ENCODE data around the gene MSI2. TPM values are rescaled to one million over a fixed set of nuclear protein-coding genes. Genes with fewer than 3 reads are reported as not detected.

The MSI2 gene
- total RNA-seq, 4 donors from 2014 or later, result 14.9 to 24.4 (median 19.8) TPM

GRCh38 chr17:57305144-57305728, 48.9 kb downstream of the MSI2 start:
- TF ChIP-seq CTCF (IDR thresholded peaks at IDR 0.05), result no peak
- DNase-seq (ENCODE audit: low spot score) (no peak), ATAC-seq (ENCODE audit: low FRiP score) (no peak)

- no peak for ATAC-seq (ENCODE audit: low FRiP score)
- DNase-seq (ENCODE audit: low spot score), result no peak
These were observed 49.7 kb downstream of the MSI2 start for GRCh38 chr17:57305908-57306504.

GRCh38 chr17:57308543-57309186, 52.3 kb downstream of the MSI2 start:
- DNase-seq (ENCODE audit: low spot score) (no peak), ATAC-seq (ENCODE audit: low FRiP score) (no peak)
- no peak for TF ChIP-seq CTCF (IDR thresholded peaks at IDR 0.05)

More at GRCh38 chr17:57305908-57306504, 49.7 kb downstream of the MSI2 start:
- no peak for TF ChIP-seq CTCF (IDR thresholded peaks at IDR 0.05)

- TF ChIP-seq CTCF (IDR thresholded peaks at IDR 0.05), result no peak
- ATAC-seq (ENCODE audit: low FRiP score), result no peak
These were observed 53.2 kb downstream of the MSI2 start for GRCh38 chr17:57309479-57309878.

GRCh38 chr17:57311281-57312216, 55.2 kb downstream of the MSI2 start:
- no peak for ATAC-seq (ENCODE audit: low FRiP score)
- TF ChIP-seq CTCF (IDR thresholded peaks at IDR 0.05), result no peak
- DNase-seq (ENCODE audit: low spot score), result no peak

More at GRCh38 chr17:57309479-57309878, 53.2 kb downstream of the MSI2 start:
- DNase-seq (ENCODE audit: low spot score), result no peak

- ATAC-seq (ENCODE audit: low FRiP score) (no peak), DNase-seq (ENCODE audit: low spot score) (no peak)
- TF ChIP-seq CTCF (IDR thresholded peaks at IDR 0.05), result no peak
These were observed 55.9 kb downstream of the MSI2 start for GRCh38 chr17:57312242-57312641.
